HEK293T (cell line): ENCODE data around the gene CBX4.

Experiments
- LEF1 ChIP-seq: fragments of 450-650 bp; IDR thresholded peaks from 2 replicates; pipeline ENCODE4 v1.6.1; 2017; ENCODE audit warnings: mild to moderate bottlenecking, borderline replicate concordance
- SP1 ChIP-seq: fragments of 450-650 bp; IDR thresholded peaks from 2 replicates; pipeline ENCODE4 v1.6.1; 2017
- TF ChIP-seq, protein P1 (sequence below): fragments of 450-650 bp; IDR thresholded peaks from 2 replicates; pipeline ENCODE4 v1.6.1; 2016

GRCh38 chr17:79831265-79832217 is 7.7 kb downstream of the CBX4 start:
- TF ChIP-seq, protein P1, sequence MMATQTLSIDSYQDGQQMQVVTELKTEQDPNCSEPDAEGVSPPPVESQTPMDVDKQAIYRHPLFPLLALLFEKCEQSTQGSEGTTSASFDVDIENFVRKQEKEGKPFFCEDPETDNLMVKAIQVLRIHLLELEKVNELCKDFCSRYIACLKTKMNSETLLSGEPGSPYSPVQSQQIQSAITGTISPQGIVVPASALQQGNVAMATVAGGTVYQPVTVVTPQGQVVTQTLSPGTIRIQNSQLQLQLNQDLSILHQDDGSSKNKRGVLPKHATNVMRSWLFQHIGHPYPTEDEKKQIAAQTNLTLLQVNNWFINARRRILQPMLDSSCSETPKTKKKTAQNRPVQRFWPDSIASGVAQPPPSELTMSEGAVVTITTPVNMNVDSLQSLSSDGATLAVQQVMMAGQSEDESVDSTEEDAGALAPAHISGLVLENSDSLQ = no peak
- TF ChIP-seq SP1 (no peak), LEF1 (no peak)
